HG02642 (cell line): ENCODE measurements around the gene CAPN1.
"Not testable (repeated sequence)": the region's sequence is repeated elsewhere in the genome, so short reads cannot be mapped to it uniquely, and the experiment has no call there.

Source experiments
- ATAC-seq: cut with Tn5 transposase; IDR thresholded peaks from one replicate; pipeline ENCODE4 v1.9.1; 2021; ENCODE audit warnings: mild to moderate bottlenecking; ENCODE audit not compliant: unreplicated experiment, poor library complexity

The CAPN1 gene

GRCh38 chr11:65248184-65248710 lies 66.5 kb downstream of the CAPN1 start:
- ATAC-seq = not testable (repeated sequence)

- ATAC-seq = no peak
Measured at GRCh38 chr11:65251476-65251875, 69.7 kb downstream of the CAPN1 start.

- ATAC-seq = no peak
Measured at GRCh38 chr11:65254724-65255123, 73.0 kb downstream of the CAPN1 start.

- ATAC-seq = no peak
Measured at GRCh38 chr11:65258988-65259387, 77.3 kb downstream of the CAPN1 start.

GRCh38 chr11:65260302-65260701 lies 78.6 kb downstream of the CAPN1 start:
- no peak for ATAC-seq

GRCh38 chr11:65260756-65261590 lies 79.2 kb downstream of the CAPN1 start:
- ATAC-seq = no peak
